Cardiac muscle cell (in vitro differentiated cells and primary cell): ENCODE measurements around the gene ANXA9. TPM values are rescaled to one million over a fixed set of nuclear protein-coding genes. Genes with fewer than 3 reads are reported as not detected.

Experiments
- DNase-seq, 2 donors: peaks; one replicate each; pipeline versions ENCODE4 v3.0.0 to v3.0.0-alpha.2; 2010 to 2017; ENCODE audit warnings: low read depth in 1 of 2, low spot score in 1 of 2
- H3K27ac ChIP-seq: fragments of 200-600 bp; sonication (generic); 2 replicates; pipeline ENCODE4 v1.5.1; 2016
- H3K27me3 ChIP-seq: fragments of 200-600 bp; sonication (generic); 2 replicates; pipeline ENCODE4 v1.6.0; 2016; ENCODE audit warnings: control low read depth
- H3K36me3 ChIP-seq: fragments of 200-600 bp; sonication (generic); 2 replicates; pipeline ENCODE4 v1.5.1; 2016; ENCODE audit warnings: control low read depth
- H3K4me1 ChIP-seq: fragments of 200-600 bp; sonication (generic); 2 replicates; pipeline ENCODE4 v1.8.1; 2017; ENCODE audit warnings: low read depth, mild to moderate bottlenecking, mixed run types
- H3K4me3 ChIP-seq: fragments of 200-600 bp; sonication (generic); 2 replicates; pipeline ENCODE4 v1.5.1; 2016; ENCODE audit warnings: mild to moderate bottlenecking
- H3K9me3 ChIP-seq: fragments of 200-600 bp; sonication (generic); 2 replicates; pipeline ENCODE4 v1.5.1; 2017; ENCODE audit warnings: low read depth, mild to moderate bottlenecking, control low read depth
- CTCF ChIP-seq: IDR thresholded peaks from 2 replicates; pipeline ENCODE4 v1.5.1; 2012; ENCODE audit warnings: low read depth, mild to moderate bottlenecking, low read length
- polyA plus RNA-seq: library from polyadenylated mRNA; unstranded; fragments of >200 nt; fragmentation: Nextera tagmentation; extraction: Ambion mirVana; gene quantifications from 2 replicates; pipeline ENCODE4 v1.2.1, GENCODE V29; 2016
- total RNA-seq: library from RNA; depleted of rRNA; stranded (reverse); fragments of >200 nt; gene quantifications from 2 replicates; pipeline ENCODE4 v1.2.3, GENCODE V29; 2016

The ANXA9 gene
- total and polyA plus RNA-seq, 2 experiments from 2014 or later = 1.7 to 2.0 TPM

GRCh38 chr1:150960646-150961045 lies 21.4 kb upstream of the ANXA9 start:
- H3K36me3 ChIP-seq = peaks cover 49% of the 10 kb centered on the region

DNA sequence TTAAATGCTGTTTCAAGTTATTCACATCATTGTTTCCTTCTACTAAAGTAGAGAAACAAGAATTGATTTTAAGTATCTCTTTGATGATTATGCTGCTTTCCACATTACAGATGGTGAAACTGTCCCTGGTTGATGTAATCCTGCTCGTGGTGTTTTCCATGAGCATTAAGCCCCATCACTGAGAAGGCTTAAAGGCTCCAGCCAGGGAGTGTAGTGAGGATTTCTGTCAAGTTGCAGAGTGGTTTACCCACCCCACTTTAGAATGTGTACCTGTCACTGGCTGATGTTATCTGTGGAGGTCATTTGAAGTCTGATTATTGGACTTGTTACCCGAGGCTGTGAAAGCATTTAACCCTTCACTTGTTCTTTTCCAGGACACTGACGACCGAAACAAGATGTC lies 20.3 kb upstream of the ANXA9 start:
- no peaks in the 10 kb centered on the region for H3K9me3 ChIP-seq
- TF ChIP-seq CTCF = no peak
- H3K4me1 ChIP-seq = peaks cover 5% of the 10 kb centered on the region
- H3K27me3 ChIP-seq = no peaks in the 10 kb centered on the region
- no peak for DNase-seq
- peaks cover 60% of the 10 kb centered on the region for H3K36me3 ChIP-seq
- peak overlapping the region; percentile 31 for H3K27ac ChIP-seq
- H3K4me3 ChIP-seq = no peak overlapping the region

More at GRCh38 chr1:150960646-150961045, 21.4 kb upstream of the ANXA9 start:
- H3K9me3 ChIP-seq = no peaks in the 10 kb centered on the region
- TF ChIP-seq CTCF = no peak
- no peak overlapping the region for H3K27ac ChIP-seq
- H3K27me3 ChIP-seq = no peaks in the 10 kb centered on the region
- H3K4me1 ChIP-seq = peaks cover 5% of the 10 kb centered on the region
- no peak for DNase-seq
- H3K4me3 ChIP-seq = no peak overlapping the region

- Histone ChIP-seq H3K9me3 (no peaks in the 10 kb centered on the region), H3K36me3 (peaks cover 67% of the 10 kb centered on the region), H3K4me1 (peaks cover 5% of the 10 kb centered on the region), H3K4me3 (no peak overlapping the region), H3K27me3 (no peaks in the 10 kb centered on the region), H3K27ac (peak overlapping the region; percentile 31)
- no peak for DNase-seq
- no peak for TF ChIP-seq CTCF
These were observed 18.6 kb upstream of the ANXA9 start for GRCh38 chr1:150963321-150964163.

DNA sequence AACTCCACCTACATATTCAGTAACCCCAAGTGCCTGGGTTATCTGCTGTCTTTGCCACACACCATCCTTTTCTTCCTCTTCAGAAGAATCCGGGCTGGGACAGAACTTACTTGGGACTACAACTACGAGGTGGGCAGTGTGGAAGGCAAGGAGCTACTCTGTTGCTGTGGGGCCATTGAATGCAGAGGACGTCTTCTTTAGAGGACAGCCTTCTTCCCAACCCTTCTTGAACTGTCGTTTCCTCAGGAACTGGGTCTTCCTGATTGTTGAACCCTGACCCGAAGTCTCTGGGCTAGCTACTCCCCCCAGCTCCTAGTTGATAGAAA lies 18.0 kb upstream of the ANXA9 start:
- H3K9me3 ChIP-seq = no peaks in the 10 kb centered on the region
- peak overlapping the region; percentile 23 for H3K27ac ChIP-seq
- no peak for TF ChIP-seq CTCF
- H3K4me3 ChIP-seq = no peak overlapping the region
- peaks cover 5% of the 10 kb centered on the region for H3K4me1 ChIP-seq
- H3K36me3 ChIP-seq = peaks cover 70% of the 10 kb centered on the region
- H3K27me3 ChIP-seq = no peaks in the 10 kb centered on the region
- DNase-seq = no peak

GRCh38 chr1:150965605-150966004 lies 16.5 kb upstream of the ANXA9 start:
- peak overlapping the region; percentile 22 for H3K27ac ChIP-seq

More at GRCh38 chr1:150965605-150966004, 16.5 kb upstream of the ANXA9 start:
- H3K9me3 ChIP-seq = no peaks in the 10 kb centered on the region
- peaks cover 9% of the 10 kb centered on the region for H3K4me1 ChIP-seq
- TF ChIP-seq CTCF = no peak
- no peak for DNase-seq
- peaks cover 60% of the 10 kb centered on the region for H3K36me3 ChIP-seq
- H3K4me3 ChIP-seq = no peak overlapping the region
- H3K27me3 ChIP-seq = no peaks in the 10 kb centered on the region
